T-helper 17 cell (primary cell): ENCODE measurements around the gene ZNF155. TPM values are rescaled to one million over a fixed set of nuclear protein-coding genes. Genes with fewer than 3 reads are reported as not detected.

Experiments used
- ATAC-seq: fragments of 150-1000 bp; cut with Tn5 transposase; 2 replicates; pipeline ENCODE4 v1.10.0; 2021; ENCODE audit warnings: mild to moderate bottlenecking, moderate library complexity
- DNase-seq, 3 donors: peaks; one replicate each; pipeline versions ENCODE4 v3.0.0 to v3.0.0-alpha.2; 2020 to 2021
- H3K9me3 ChIP-seq: one replicate; pipeline ENCODE4 v1.7.0; 2013; ENCODE audit warnings: low read length, mild to moderate bottlenecking; ENCODE audit not compliant: control insufficient read depth, poor library complexity, severe bottlenecking
- H3K27ac Mint-ChIP-seq: one replicate; pipeline ENCODE4 v1.8.0; 2022; ENCODE audit warnings: mild to moderate bottlenecking, moderate library complexity, mixed read lengths
- H3K27me3 Mint-ChIP-seq: one replicate; pipeline ENCODE4 v1.8.0; 2022; ENCODE audit warnings: mixed read lengths
- H3K36me3 Mint-ChIP-seq: one replicate; pipeline ENCODE4 v1.8.0; 2022; ENCODE audit warnings: low read depth, mixed read lengths
- H3K4me1 Mint-ChIP-seq: one replicate; pipeline ENCODE4 v1.8.0; 2022; ENCODE audit warnings: mild to moderate bottlenecking, mixed read lengths
- H3K4me3 Mint-ChIP-seq: one replicate; pipeline ENCODE4 v1.8.0; 2022; ENCODE audit warnings: mild to moderate bottlenecking, moderate library complexity, mixed read lengths
- total RNA-seq, 4 donors: library from RNA in 2 of 4; stranded (reverse) in 2 of 4; gene quantifications; one replicate each; pipeline ENCODE4 v1.2.3 and lab custom pipeline; 2022 to 2026

ZNF155 gene
- total RNA-seq, 2 donors from 2014 or later, result 3.5 to 4.3 TPM

DNA sequence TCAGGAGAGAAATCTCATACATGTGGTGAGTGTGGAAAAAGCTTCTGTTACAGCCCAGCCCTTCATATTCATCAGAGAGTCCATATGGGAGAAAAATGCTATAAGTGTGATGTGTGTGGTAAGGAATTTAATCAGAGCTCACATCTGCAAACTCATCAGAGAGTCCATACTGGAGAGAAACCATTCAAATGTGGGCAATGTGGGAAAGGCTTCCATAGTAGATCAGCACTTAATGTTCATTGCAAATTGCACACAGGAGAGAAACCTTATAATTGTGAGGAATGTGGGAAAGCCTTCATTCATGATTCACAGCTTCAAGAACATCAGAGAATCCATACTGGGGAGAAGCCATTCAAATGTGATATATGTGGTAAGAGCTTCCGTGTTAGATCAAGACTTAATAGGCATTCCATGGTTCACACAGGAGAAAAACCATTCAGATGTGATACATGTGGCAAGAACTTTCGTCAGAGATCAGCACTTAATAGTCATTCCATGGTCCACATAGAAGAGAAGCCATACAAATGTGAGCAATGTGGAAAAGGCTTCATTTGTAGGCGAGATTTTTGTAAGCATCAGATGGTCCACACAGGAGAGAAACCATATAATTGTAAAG is 17.8 kb upstream of the ZNF155 start:
- Mint-ChIP-seq H3K27ac (no peak overlapping the region), H3K4me1 (no peaks in the 10 kb centered on the region), H3K4me3 (no peak overlapping the region), H3K36me3 (peaks cover 6% of the 10 kb centered on the region), H3K27me3 (no peaks in the 10 kb centered on the region)
- no peak for DNase-seq
- no peak for ATAC-seq
- H3K9me3 ChIP-seq, result peaks cover 22% of the 10 kb centered on the region

- Mint-ChIP-seq H3K4me1 (no peaks in the 10 kb centered on the region), H3K36me3 (peaks cover 5% of the 10 kb centered on the region), H3K4me3 (no peak overlapping the region), H3K27ac (no peak overlapping the region), H3K27me3 (no peaks in the 10 kb centered on the region)
- ATAC-seq, result no peak
- DNase-seq, result no peak
- no peaks in the 10 kb centered on the region for H3K9me3 ChIP-seq
Observed at GRCh38 chr19:43976732-43977131, 7.3 kb upstream of the ZNF155 start.

DNA sequence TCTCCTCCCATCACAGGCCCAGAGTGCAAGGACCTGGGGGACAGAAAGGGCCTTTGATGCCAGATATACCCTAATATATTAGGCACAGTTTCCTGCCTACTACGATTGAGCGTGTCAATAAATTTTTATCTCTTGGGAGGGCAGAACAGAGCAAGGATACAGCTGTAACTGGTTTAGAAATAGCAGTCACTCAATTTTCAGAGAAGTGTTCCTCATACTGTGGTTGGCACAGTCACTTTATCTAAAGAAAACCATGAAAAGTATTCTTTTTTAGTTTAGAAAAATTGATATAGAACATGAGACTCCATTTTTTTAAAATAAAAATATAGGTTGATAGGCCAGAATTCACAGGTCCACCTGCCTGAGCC is 460 bp upstream of the ZNF155 start:
- Mint-ChIP-seq H3K27me3 (no peaks in the 10 kb centered on the region), H3K4me3 (peak overlapping the region; percentile 66), H3K4me1 (peaks cover 2% of the 10 kb centered on the region), H3K27ac (peak overlapping the region; percentile 65), H3K36me3 (peaks cover 1% of the 10 kb centered on the region)
- no peak for ATAC-seq
- DNase-seq, result no peak
- H3K9me3 ChIP-seq, result no peaks in the 10 kb centered on the region

DNA sequence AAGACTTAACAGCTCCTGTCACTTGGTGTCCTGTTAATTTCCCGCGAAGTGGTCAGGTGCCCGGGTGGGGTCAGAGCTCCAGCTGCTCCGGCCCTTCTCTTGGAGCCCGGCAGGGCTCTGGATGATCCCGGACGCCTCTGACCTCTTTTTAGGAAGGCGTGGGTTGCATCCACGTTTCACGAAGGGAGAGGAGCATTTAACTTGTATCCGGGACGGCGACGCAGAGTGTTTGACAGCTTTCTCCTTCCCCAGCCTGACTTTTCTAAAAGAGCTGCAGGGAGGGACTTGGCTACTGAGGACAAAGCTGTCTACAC is 656 bp downstream of the ZNF155 start:
- H3K27ac Mint-ChIP-seq, result peak overlapping the region; percentile 65
- H3K27me3 Mint-ChIP-seq, result no peaks in the 10 kb centered on the region
- ATAC-seq (no peak), DNase-seq (no peak)
- peaks cover 3% of the 10 kb centered on the region for H3K36me3 Mint-ChIP-seq
- peaks cover 2% of the 10 kb centered on the region for H3K4me1 Mint-ChIP-seq
- peak overlapping the region; percentile 94 for H3K4me3 Mint-ChIP-seq
- no peaks in the 10 kb centered on the region for H3K9me3 ChIP-seq

GRCh38 chr19:43997631-43998290 is 13.8 kb downstream of the ZNF155 start:
- H3K27me3 Mint-ChIP-seq, result no peaks in the 10 kb centered on the region
- ATAC-seq, result no peak

GRCh38 chr19:44002212-44002565 is 18.2 kb downstream of the ZNF155 start:
- DNase-seq (no peak), ATAC-seq (no peak)
- Mint-ChIP-seq H3K4me1 (peaks cover 10% of the 10 kb centered on the region), H3K4me3 (peak overlapping the region; percentile 94), H3K27me3 (no peaks in the 10 kb centered on the region), H3K27ac (peak overlapping the region; percentile 93), H3K36me3 (peaks cover 2% of the 10 kb centered on the region)
- no peaks in the 10 kb centered on the region for H3K9me3 ChIP-seq

More at GRCh38 chr19:43997631-43998290, 13.8 kb downstream of the ZNF155 start:
- Mint-ChIP-seq H3K36me3 (peaks cover 5% of the 10 kb centered on the region), H3K4me3 (no peak overlapping the region), H3K27ac (no peak overlapping the region), H3K4me1 (peaks cover 6% of the 10 kb centered on the region)
- no peak for DNase-seq
- H3K9me3 ChIP-seq, result peaks cover 9% of the 10 kb centered on the region

GRCh38 chr19:44002566-44003460 is 18.8 kb downstream of the ZNF155 start, which contains the start of gene ZNF230:
Gene ZNF230 (plus strand): TSS chr19:44002957. CDS start chr19:44007079, 4,122 bp downstream.
- Mint-ChIP-seq H3K27ac (peak within 1 kb of the TSS; percentile 93), H3K4me3 (peak within 1 kb of the TSS; percentile 94), H3K27me3 (no peaks in the 10 kb centered on the region), H3K4me1 (peaks cover 10% of the 10 kb centered on the region), H3K36me3 (peaks cover 5% of the 10 kb centered on the region)
- H3K9me3 ChIP-seq, result no peaks in the 10 kb centered on the region
- peak; percentile 99 for ATAC-seq
- DNase-seq, result peak; percentile 55 to 70 (median 60)

DNA sequence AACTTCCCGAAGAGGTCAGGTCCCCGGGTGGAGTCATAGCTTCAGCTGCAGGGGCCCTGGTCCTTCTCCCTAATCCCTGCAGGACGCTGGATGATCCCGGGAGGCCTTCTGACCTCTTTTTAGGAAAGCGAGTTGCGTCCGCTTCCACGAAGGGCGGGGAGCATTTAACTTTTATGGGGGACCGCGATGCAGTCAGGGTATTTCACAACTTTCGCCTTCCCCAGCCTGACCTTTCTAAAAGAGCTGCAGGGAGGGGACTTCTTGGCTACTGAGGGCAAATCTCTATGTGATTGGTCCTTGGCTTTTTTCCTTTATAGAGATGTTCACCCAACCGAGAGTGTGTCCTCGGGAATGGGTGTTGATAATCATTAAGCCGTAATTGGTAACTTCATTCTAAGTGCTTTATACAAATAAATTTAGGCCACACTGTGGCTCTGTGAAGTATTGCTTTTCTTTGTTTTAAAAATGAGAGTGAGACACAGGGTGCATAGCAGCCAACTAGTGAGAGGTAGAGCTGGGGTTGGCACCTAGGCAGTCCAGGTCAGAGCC is 19.5 kb downstream of the ZNF155 start:
- peaks cover 10% of the 10 kb centered on the region for H3K4me1 Mint-ChIP-seq
- H3K4me3 Mint-ChIP-seq, result peak overlapping the region; percentile 94
- no peak for DNase-seq
- H3K9me3 ChIP-seq, result no peaks in the 10 kb centered on the region
- H3K36me3 Mint-ChIP-seq, result peaks cover 7% of the 10 kb centered on the region
- peak overlapping the region; percentile 93 for H3K27ac Mint-ChIP-seq
- no peaks in the 10 kb centered on the region for H3K27me3 Mint-ChIP-seq
- ATAC-seq, result no peak

- H3K9me3 ChIP-seq, result peaks cover 14% of the 10 kb centered on the region
- no peak overlapping the region for H3K27ac Mint-ChIP-seq
- H3K27me3 Mint-ChIP-seq, result no peaks in the 10 kb centered on the region
- ATAC-seq, result no peak
- DNase-seq, result no peak
- peaks cover 18% of the 10 kb centered on the region for H3K36me3 Mint-ChIP-seq
- H3K4me1 Mint-ChIP-seq, result peaks cover 10% of the 10 kb centered on the region
- no peak overlapping the region for H3K4me3 Mint-ChIP-seq
Observed at GRCh38 chr19:44005973-44006372, 22.0 kb downstream of the ZNF155 start.

GRCh38 chr19:44007473-44007872 is 23.5 kb downstream of the ZNF155 start:
- Mint-ChIP-seq H3K27ac (no peak overlapping the region), H3K4me1 (peaks cover 5% of the 10 kb centered on the region), H3K27me3 (no peaks in the 10 kb centered on the region), H3K4me3 (no peak overlapping the region), H3K36me3 (peaks cover 18% of the 10 kb centered on the region)
- peaks cover 16% of the 10 kb centered on the region for H3K9me3 ChIP-seq
- DNase-seq (no peak), ATAC-seq (no peak)

DNA sequence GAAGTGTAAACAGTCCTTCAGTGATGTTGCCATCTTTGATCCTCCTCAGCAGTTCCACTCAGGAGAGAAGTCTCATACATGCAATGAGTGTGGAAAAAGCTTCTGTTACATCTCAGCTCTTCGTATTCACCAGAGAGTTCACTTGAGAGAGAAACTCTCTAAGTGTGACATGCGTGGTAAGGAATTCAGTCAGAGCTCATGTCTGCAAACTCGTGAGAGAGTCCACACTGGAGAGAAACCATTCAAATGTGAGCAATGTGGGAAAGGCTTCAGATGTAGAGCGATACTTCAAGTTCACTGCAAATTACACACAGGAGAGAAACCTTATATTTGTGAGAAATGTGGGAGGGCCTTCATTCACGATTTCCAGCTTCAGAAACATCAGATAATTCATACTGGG is 26.5 kb downstream of the ZNF155 start:
- H3K27ac Mint-ChIP-seq, result no peak overlapping the region
- peaks cover 18% of the 10 kb centered on the region for H3K36me3 Mint-ChIP-seq
- ATAC-seq (no peak), DNase-seq (no peak)
- no peak overlapping the region for H3K4me3 Mint-ChIP-seq
- H3K4me1 Mint-ChIP-seq, result no peaks in the 10 kb centered on the region
- peaks cover 16% of the 10 kb centered on the region for H3K9me3 ChIP-seq
- no peaks in the 10 kb centered on the region for H3K27me3 Mint-ChIP-seq

GRCh38 chr19:44019498-44019897 is 35.5 kb downstream of the ZNF155 start:
- Mint-ChIP-seq H3K4me1 (no peaks in the 10 kb centered on the region), H3K27ac (no peak overlapping the region), H3K36me3 (no peaks in the 10 kb centered on the region), H3K4me3 (no peak overlapping the region), H3K27me3 (no peaks in the 10 kb centered on the region)
- no peaks in the 10 kb centered on the region for H3K9me3 ChIP-seq
- ATAC-seq, result no peak
- DNase-seq, result no peak

DNA sequence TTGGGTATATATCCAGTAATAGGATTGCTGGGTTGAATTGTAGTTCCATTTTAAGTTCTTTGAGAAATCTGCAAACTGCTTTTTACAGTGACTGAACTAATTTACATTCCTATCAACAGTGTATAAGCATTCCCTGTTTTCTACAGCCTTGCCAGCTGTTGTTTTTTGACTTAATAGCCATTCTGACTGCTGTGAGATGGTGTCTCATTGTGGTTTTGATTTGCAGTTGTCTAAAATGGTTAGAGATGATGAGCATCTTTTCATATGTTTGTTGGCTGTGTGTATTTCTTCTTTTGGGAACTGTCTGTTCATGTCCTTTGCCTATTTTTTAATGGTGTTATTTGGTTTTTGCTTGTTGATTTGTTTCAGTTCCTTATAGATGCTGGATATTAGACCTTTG is 37.2 kb downstream of the ZNF155 start:
- Mint-ChIP-seq H3K36me3 (no peaks in the 10 kb centered on the region), H3K4me3 (no peak overlapping the region), H3K27ac (no peak overlapping the region), H3K4me1 (peaks cover 8% of the 10 kb centered on the region), H3K27me3 (no peaks in the 10 kb centered on the region)
- ATAC-seq (no peak), DNase-seq (no peak)
- no peaks in the 10 kb centered on the region for H3K9me3 ChIP-seq
